Measurements from ENCODE around the gene MSX1.

GRCh38 chr4:4871242-4871572, 11.7 kb downstream of the MSX1 start:
- TF ChIP-seq POLR2A (IDR thresholded peaks at IDR 0.05; ENCODE audit: control extremely low read depth in 1 of 2, low read depth in 2 of 2, low read length in 2 of 2) = no peak
- TF ChIP-seq EZH2 (IDR thresholded peaks at IDR 0.05; ENCODE audit: low read depth, low read length, severe bottlenecking) = no peak
- TF ChIP-seq ATF3 (IDR thresholded peaks at IDR 0.05; ENCODE audit: insufficient read depth, low read depth, low read length) = no peak
- no peak for TF ChIP-seq YY1 (IDR thresholded peaks at IDR 0.05; ENCODE audit: low read depth, low read length)
- TF ChIP-seq CTCF (IDR thresholded peaks at IDR 0.05; ENCODE audit: control extremely low read depth in 1 of 3, insufficient read depth in 1 of 3, low read depth in 1 of 3, low read length in 3 of 3) = no peak
- no peak for TF ChIP-seq CHD1 (IDR thresholded peaks at IDR 0.05; ENCODE audit: low read depth, low read length)
- no peak for TF ChIP-seq BACH1 (IDR thresholded peaks at IDR 0.05; ENCODE audit: low read length)
- TF ChIP-seq POLR2AphosphoS5 (IDR thresholded peaks at IDR 0.05; ENCODE audit: low read depth, low read length) = no peak
- no peak for TF ChIP-seq TBP (IDR thresholded peaks at IDR 0.05; ENCODE audit: low read depth, low read length)
- TF ChIP-seq JUND (IDR thresholded peaks at IDR 0.05; ENCODE audit: low read length) = no peak
